Stimulated activated naive CD8-positive, alpha-beta T cell treated with anti-CD3 and anti-CD28 coated beads, Interleukin-15, Interleukin-2, amounts not matched to agents 100 ng/mL and 50 ng/mL, for 24 hours (primary cell): ENCODE results near the gene FOXD1.
A peak's percentile ranks its signal among the peaks of the same experiment; 100 is the strongest.

Experiments
- H3K27ac Mint-ChIP-seq: one replicate; pipeline ENCODE4 v1.8.0; 2021; ENCODE audit warnings: mild to moderate bottlenecking, mixed read lengths
- H3K27me3 Mint-ChIP-seq: one replicate; pipeline ENCODE4 v1.8.0; 2021; ENCODE audit warnings: mixed read lengths
- H3K36me3 Mint-ChIP-seq: one replicate; pipeline ENCODE4 v1.8.0; 2021; ENCODE audit warnings: low read depth, mixed read lengths
- H3K4me1 Mint-ChIP-seq: one replicate; pipeline ENCODE4 v1.8.0; 2021; ENCODE audit warnings: low read depth, mixed read lengths
- H3K4me3 Mint-ChIP-seq: one replicate; pipeline ENCODE4 v1.8.0; 2021; ENCODE audit warnings: mild to moderate bottlenecking, mixed read lengths
- H3K9me3 Mint-ChIP-seq: one replicate; pipeline ENCODE4 v1.8.0; 2021; ENCODE audit warnings: mixed read lengths

Gene FOXD1

DNA sequence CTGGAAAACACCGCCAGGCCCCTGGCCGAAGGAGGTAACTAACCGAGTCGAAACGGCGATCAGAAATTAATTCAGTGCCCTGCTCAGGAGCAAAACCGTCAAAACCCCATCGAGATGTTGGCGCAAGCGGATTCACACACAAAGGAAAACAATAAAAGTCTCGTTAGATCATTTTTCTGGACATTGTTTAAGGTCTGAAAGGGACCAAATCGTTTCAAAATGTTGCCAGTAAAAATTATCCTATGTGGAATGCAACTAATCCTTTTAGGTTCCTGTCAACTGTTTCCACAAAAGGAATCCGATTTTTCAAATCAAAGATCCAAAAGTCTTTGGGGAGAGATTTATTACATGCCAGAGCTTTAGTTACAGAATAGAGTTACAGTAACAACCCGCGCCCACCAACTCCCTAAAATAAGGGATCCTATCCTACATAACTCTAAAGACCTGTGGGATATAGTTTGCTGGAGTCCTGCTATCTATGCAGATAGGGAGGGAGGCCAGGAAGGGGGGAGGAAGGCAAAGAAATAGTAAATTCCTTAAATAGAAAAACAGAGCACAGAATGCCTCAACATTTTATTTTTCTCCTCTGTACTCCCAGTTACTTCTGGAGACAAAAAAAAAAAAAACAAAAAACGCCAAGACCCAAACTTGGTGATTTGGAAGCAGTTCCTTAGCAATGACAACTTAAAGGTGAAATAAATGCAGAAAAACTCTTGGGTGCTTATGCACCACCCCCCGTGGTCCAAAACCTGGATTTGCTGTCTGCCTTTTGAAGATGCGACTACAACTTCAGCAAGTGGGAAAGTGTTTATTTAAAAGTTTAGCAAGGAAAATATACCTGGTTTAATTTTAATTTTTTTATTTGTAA is 10.6 kb downstream of the FOXD1 start:
- no peaks in the 10 kb centered on the region for H3K36me3 Mint-ChIP-seq
- H3K9me3 Mint-ChIP-seq, result no peaks in the 10 kb centered on the region
- no peak overlapping the region for H3K4me3 Mint-ChIP-seq
- H3K4me1 Mint-ChIP-seq, result peaks cover 15% of the 10 kb centered on the region
- no peak overlapping the region for H3K27ac Mint-ChIP-seq
- H3K27me3 Mint-ChIP-seq, result peaks cover 91% of the 10 kb centered on the region

DNA sequence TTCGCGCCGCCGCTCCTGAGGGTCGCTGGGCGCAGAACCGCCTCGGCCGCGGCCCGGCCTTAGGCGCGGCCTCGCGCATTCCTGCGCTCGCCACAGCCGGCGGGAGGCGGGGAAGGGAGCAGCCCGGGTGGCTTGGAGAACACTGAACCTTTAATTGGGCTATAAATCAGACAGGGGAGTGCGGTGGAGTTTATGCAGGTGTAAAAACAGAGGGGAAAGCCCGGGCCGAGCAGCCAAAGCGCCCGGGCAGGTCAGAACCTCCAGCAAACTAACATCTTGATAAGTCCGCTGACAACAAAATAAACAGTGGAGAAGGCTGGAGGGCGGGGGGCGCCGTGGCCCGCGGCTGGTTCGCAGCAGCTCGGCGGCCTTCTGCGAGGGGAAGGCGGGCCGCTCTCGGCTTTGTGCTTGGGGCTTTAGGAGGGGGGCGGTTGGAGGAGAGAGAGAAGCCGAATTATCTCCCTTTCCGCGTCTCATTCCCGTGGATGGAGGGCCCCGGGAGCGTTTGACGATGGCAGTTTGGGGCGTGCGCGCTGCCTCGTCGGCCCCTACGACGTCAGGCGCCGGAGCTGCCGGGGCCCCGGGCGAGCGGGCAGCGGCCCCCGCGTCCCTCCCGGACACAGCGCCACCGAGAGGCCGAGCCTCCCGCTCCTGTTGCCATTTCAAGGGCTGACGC is 11.3 kb downstream of the FOXD1 start:
- Mint-ChIP-seq H3K9me3 (no peaks in the 10 kb centered on the region), H3K27me3 (peaks cover 88% of the 10 kb centered on the region), H3K4me1 (peaks cover 15% of the 10 kb centered on the region), H3K27ac (no peak overlapping the region), H3K4me3 (peak overlapping the region; percentile 51), H3K36me3 (no peaks in the 10 kb centered on the region)

DNA sequence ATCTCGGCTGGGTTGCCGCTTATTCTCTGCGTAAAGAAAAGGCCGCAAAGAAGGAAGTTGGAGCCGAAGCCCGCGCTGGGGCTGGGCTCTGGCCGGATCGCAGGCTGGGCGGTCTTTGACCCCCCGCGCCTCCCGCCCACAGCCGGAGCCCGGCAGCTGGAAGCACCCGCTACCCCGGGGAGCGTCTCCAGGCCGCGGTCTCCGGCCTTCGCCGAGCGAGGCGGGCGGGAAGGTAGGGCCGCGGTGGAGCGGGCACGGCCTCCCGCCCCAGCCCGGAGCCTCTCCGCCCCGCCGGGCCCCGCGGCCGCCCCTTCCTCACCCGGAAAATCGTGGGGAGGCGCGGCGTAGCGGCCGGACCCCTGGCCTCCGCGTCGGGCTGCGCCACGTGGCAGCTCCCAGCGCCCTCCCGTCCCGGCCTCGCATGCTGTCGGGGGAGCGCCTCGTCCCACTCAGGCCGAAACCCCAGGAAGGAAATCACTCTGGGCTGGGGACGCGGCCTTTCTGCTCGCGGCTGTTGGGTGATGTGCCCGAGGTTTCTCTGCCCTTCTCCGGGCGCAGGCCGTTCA is 12.0 kb downstream of the FOXD1 start:
- Mint-ChIP-seq H3K27me3 (peaks cover 82% of the 10 kb centered on the region), H3K4me3 (no peak overlapping the region), H3K9me3 (no peaks in the 10 kb centered on the region), H3K4me1 (peaks cover 15% of the 10 kb centered on the region), H3K36me3 (no peaks in the 10 kb centered on the region), H3K27ac (no peak overlapping the region)

DNA sequence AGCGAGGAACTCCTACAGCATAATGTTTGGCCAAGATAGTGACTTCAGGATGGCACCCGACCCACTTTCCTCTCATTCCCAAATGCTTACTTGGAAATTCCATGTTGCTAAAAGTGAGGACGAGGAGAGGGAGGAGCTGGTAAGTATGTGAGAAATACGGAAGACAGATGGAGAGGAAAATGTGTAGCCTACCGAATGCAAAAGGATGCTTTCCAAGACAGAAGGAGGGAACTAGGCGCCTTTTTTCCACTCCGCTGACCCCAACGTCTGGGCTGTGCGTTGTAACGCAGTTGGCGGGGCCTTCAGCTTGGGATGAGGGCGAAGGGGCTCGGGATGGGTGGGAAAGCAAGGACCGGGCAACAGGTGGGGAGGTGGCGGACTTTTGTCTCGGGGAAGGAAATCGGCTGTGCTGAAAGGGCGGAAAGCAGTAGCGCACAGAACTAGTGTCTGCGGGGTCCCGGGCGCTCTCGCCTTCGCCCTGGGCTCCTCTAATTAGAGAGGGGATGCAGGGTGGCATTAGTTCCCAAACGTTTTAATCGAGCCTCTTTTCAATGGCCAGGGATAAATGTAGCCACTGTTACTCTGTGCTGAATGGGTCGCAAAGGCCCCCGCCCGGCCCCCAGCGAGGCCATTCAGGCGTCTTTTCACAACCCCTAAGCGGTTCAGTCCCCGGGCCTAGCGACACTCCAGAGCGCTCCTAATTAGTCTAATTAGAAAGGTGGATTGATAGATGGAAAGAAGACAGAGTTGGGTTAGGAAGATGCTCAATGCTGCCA is 12.6 kb downstream of the FOXD1 start:
- H3K9me3 Mint-ChIP-seq, result no peaks in the 10 kb centered on the region
- no peak overlapping the region for H3K27ac Mint-ChIP-seq
- H3K27me3 Mint-ChIP-seq, result peaks cover 79% of the 10 kb centered on the region
- H3K4me1 Mint-ChIP-seq, result peaks cover 15% of the 10 kb centered on the region
- no peaks in the 10 kb centered on the region for H3K36me3 Mint-ChIP-seq
- H3K4me3 Mint-ChIP-seq, result peak overlapping the region; percentile 19

DNA sequence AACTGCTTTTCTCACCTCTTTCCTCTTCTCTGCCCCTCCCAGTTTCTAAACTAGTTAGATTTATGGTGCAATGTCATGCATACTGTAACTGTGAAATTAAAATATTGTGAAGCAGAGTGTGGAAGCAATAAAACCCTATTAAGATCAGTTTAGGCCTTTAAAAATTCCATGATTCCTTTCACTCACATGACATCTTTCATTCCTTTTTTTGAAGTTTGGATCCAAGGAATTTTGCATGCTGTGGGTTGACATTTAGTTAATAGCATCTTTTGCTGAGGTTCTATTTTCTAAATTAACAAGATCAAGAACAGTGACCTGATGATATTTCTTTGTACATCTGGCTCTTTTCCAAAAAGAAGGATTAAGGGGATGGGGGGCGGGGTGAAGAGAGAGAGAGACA is 13.7 kb downstream of the FOXD1 start:
- Mint-ChIP-seq H3K9me3 (no peaks in the 10 kb centered on the region), H3K27me3 (peaks cover 76% of the 10 kb centered on the region), H3K4me1 (peaks cover 15% of the 10 kb centered on the region), H3K27ac (no peak overlapping the region), H3K36me3 (no peaks in the 10 kb centered on the region), H3K4me3 (no peak overlapping the region)

DNA sequence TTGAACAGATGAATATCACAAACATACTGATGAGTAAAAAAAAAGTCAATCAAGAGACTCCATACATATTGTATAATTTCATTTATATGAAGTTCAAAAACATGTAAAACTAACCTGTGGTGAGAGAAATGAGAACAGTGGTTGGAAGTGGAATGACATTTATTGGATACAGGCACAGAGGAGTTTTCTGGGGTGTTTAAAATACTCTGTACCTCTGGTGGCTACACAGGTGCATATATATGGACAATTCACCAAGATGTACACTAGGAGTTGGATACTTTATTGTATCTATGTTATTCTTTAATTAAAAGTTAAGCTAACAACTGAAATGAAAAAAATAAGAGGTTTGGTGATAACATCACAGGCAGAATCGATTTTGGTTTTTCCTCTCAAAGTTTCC is 14.1 kb downstream of the FOXD1 start:
- H3K27ac Mint-ChIP-seq, result no peak overlapping the region
- H3K4me1 Mint-ChIP-seq, result peaks cover 15% of the 10 kb centered on the region
- H3K36me3 Mint-ChIP-seq, result no peaks in the 10 kb centered on the region
- H3K9me3 Mint-ChIP-seq, result no peaks in the 10 kb centered on the region
- H3K27me3 Mint-ChIP-seq, result peaks cover 73% of the 10 kb centered on the region
- no peak overlapping the region for H3K4me3 Mint-ChIP-seq

DNA sequence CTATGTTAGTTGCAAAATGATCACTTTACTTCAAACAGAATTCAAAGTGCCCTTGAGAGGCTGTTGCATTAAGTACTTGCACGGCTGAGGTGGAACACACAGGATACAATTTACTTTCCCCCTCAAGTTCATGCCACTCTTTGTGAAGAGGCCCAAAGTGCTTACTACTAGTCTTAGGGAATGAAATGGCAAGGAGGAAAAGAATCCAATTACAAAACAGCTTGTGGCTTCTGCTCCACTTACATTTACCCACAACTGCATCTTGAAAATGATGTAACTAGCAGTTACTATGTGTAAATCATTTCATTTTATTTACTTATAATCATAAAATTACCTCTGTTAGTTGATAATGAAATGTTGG is 14.6 kb downstream of the FOXD1 start:
- H3K36me3 Mint-ChIP-seq, result no peaks in the 10 kb centered on the region
- no peak overlapping the region for H3K4me3 Mint-ChIP-seq
- H3K9me3 Mint-ChIP-seq, result no peaks in the 10 kb centered on the region
- peaks cover 15% of the 10 kb centered on the region for H3K4me1 Mint-ChIP-seq
- H3K27me3 Mint-ChIP-seq, result peaks cover 72% of the 10 kb centered on the region
- no peak overlapping the region for H3K27ac Mint-ChIP-seq

DNA sequence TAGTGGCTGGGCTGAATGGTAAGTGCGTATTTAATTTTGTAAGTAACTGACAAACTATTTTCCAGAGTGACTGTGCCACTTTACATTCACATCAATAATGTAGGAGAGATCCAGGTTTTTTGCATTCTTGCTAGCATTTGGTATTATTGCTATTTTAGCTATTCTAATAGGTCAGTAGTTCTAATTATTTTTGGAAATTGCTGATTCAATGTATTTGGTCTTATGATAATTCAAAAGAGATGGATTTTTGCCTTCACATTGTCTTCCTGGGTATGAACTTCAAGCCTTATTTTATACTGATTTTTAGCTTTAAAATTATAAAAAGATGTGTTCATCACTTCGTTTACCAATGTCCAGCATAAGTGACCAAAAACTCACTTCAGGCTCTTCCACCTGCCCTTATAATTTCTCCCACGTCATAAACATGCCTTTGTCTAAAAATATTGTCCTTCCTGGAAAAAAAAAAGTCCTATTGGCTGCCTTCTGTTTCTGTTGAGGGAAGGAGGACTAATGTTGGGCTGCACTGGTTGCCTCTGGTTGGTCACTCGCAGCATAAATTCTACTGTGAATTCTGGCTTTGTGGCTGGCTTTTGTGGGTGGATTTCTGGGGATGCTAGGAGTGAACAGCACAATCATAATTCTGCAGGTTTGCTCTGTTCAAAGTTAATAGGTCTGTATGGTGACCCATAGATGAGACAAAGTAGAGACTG is 15.2 kb downstream of the FOXD1 start:
- Mint-ChIP-seq H3K4me3 (no peak overlapping the region), H3K4me1 (peaks cover 15% of the 10 kb centered on the region), H3K9me3 (no peaks in the 10 kb centered on the region), H3K36me3 (no peaks in the 10 kb centered on the region), H3K27ac (no peak overlapping the region), H3K27me3 (peaks cover 70% of the 10 kb centered on the region)

DNA sequence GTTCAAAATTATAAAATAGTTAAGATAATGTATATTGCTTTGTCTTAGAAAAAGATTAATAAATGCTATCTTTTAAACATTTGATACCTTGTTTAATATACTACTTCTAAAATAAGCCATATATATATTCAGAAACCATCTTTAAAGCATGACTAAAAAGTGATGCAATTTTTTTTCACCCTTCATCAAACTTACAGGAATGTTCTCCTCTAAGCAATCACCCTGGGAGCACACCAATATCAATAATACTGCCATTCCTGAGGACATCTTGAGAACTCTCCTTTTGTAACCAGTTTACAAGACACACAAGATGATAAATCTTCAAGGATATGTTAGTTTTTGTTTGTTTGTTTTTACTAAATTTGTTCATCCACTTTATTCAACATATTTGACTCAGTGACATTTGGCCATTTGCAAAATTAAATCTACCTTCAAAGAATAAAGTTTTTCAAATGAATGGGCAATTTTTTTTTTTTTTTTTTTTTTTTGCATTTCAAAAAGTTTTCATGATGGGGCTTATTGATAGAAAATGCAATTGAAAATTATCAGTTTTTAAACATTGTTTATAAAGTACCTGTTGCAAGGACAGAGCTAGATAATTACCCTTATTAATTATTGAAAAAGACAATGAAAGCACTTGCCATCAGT is 17.2 kb downstream of the FOXD1 start:
- no peak overlapping the region for H3K27ac Mint-ChIP-seq
- H3K4me3 Mint-ChIP-seq, result no peak overlapping the region
- H3K9me3 Mint-ChIP-seq, result no peaks in the 10 kb centered on the region
- H3K4me1 Mint-ChIP-seq, result peaks cover 5% of the 10 kb centered on the region
- peaks cover 65% of the 10 kb centered on the region for H3K27me3 Mint-ChIP-seq
- no peaks in the 10 kb centered on the region for H3K36me3 Mint-ChIP-seq

DNA sequence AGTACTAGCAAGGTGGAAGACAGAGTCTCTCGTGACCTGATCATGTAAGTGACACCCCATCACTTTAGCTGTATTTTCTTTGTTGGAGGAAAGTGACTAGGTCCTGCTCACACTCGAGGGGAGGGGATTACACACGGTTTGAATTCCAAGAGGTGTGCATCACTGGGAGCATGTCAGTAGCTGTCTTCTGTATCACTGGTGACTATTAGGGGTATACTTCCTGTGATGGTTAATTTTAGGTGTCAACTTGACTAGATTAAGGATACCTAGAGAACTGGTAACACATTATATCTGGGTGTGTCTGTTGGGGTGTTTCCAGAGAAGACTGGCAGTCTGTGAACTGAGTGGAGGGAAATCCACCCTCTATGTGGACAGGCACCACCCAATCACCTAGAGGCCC is 22.5 kb downstream of the FOXD1 start:
- no peak overlapping the region for H3K4me3 Mint-ChIP-seq
- no peak overlapping the region for H3K27ac Mint-ChIP-seq
- H3K9me3 Mint-ChIP-seq, result no peaks in the 10 kb centered on the region
- H3K4me1 Mint-ChIP-seq, result no peaks in the 10 kb centered on the region
- H3K27me3 Mint-ChIP-seq, result peaks cover 65% of the 10 kb centered on the region
- H3K36me3 Mint-ChIP-seq, result no peaks in the 10 kb centered on the region

DNA sequence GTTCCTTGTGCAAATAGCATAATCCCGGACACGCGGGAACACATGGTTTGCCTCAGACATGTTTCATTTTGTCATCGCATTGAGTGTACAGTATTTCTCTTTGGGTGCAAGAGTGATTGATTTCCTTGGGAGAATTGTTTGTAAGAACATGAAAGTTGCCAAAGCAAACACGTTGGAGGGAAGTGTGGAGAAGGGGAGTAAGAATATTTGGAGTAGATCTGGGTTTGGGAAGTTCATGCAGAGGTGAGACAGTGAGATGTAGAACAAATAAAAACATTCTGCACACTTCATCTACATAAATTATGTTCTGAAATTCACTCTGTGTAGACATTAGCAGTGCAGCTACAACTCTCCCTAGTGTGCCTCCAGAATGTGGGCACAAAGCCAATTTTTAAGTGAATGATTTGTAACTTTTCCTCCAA is 24.0 kb downstream of the FOXD1 start:
- Mint-ChIP-seq H3K9me3 (no peaks in the 10 kb centered on the region), H3K27me3 (peaks cover 70% of the 10 kb centered on the region), H3K36me3 (no peaks in the 10 kb centered on the region), H3K27ac (no peak overlapping the region), H3K4me3 (no peak overlapping the region), H3K4me1 (peaks cover 7% of the 10 kb centered on the region)

DNA sequence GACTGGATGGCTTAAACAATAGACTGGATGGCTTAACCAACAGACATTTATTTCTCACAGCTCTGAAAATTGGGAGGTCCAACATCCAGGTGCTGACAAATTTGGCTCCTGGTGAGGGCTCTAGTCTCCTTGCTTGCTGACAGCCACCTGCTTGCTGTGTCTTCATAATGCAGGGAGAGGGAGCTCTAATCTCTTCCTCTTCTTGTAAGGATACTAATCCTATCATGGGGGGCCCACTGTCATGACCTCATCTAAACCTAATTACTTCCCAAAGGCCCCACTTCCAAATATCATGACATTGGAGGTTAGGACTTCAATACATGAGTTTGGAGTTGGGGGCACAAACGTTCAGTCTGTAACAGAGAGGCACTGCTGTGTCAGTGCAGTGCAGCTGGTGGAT is 26.4 kb downstream of the FOXD1 start:
- Mint-ChIP-seq H3K27ac (no peak overlapping the region), H3K27me3 (peaks cover 76% of the 10 kb centered on the region), H3K9me3 (no peaks in the 10 kb centered on the region), H3K4me3 (no peak overlapping the region), H3K36me3 (no peaks in the 10 kb centered on the region), H3K4me1 (peaks cover 10% of the 10 kb centered on the region)

DNA sequence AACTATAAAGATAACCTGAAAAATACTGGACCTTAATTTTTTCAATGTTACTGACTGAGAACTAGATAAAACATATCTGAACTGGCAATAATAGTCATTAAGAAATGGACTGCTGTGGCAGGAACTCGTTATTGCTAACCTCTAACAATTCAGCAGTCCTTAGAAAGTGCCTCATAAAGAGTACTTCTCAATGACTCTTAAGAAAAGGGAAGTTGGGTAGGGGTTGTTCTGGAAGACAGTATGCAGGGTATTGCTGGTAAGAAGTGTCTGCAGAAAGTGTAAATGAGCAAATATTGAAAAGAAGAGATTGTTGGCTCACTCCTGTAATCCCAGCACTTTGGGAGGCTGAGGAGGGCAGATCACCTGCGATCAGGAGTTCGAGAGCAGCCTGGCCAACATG is 27.9 kb downstream of the FOXD1 start:
- Mint-ChIP-seq H3K27ac (no peak overlapping the region), H3K27me3 (peaks cover 89% of the 10 kb centered on the region), H3K36me3 (no peaks in the 10 kb centered on the region), H3K4me3 (no peak overlapping the region), H3K4me1 (peaks cover 10% of the 10 kb centered on the region), H3K9me3 (no peaks in the 10 kb centered on the region)
